SK-N-SH (cell line): ENCODE measurements around the gene NEK2.

ENCODE experiments used
- MXI1 ChIP-seq: IDR thresholded peaks from 2 replicates; pipeline ENCODE4 v1.6.1; 2012; ENCODE audit warnings: mild to moderate bottlenecking, low read depth, low read length, improper control_type of control experiment
- POLR2AphosphoS5 ChIP-seq: IDR thresholded peaks from 2 replicates; pipeline ENCODE4 v1.6.1; 2012; ENCODE audit warnings: low read depth, low read length
- USF2 ChIP-seq: fragments of 150-350 bp; IDR thresholded peaks from 2 replicates; pipeline ENCODE4 v1.6.1; 2017; ENCODE audit warnings: antibody characterized with exemption, low read length, low read depth, borderline replicate concordance
- TF ChIP-seq, protein P1 (sequence below): fragments of 200-600 bp; sonication (generic); IDR thresholded peaks from 2 replicates; pipeline ENCODE4 v1.6.1; 2017; ENCODE audit warnings: antibody characterized with exemption, mild to moderate bottlenecking, moderate library complexity
- TF ChIP-seq, protein P2 (sequence below): IDR thresholded peaks from 2 replicates; pipeline ENCODE4 v1.4.0; 2012; ENCODE audit warnings: low read depth

- TF ChIP-seq, protein P1, sequence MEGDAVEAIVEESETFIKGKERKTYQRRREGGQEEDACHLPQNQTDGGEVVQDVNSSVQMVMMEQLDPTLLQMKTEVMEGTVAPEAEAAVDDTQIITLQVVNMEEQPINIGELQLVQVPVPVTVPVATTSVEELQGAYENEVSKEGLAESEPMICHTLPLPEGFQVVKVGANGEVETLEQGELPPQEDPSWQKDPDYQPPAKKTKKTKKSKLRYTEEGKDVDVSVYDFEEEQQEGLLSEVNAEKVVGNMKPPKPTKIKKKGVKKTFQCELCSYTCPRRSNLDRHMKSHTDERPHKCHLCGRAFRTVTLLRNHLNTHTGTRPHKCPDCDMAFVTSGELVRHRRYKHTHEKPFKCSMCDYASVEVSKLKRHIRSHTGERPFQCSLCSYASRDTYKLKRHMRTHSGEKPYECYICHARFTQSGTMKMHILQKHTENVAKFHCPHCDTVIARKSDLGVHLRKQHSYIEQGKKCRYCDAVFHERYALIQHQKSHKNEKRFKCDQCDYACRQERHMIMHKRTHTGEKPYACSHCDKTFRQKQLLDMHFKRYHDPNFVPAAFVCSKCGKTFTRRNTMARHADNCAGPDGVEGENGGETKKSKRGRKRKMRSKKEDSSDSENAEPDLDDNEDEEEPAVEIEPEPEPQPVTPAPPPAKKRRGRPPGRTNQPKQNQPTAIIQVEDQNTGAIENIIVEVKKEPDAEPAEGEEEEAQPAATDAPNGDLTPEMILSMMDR: no peak
- no peak for TF ChIP-seq USF2
- no peak for TF ChIP-seq POLR2AphosphoS5
- TF ChIP-seq, protein P2, sequence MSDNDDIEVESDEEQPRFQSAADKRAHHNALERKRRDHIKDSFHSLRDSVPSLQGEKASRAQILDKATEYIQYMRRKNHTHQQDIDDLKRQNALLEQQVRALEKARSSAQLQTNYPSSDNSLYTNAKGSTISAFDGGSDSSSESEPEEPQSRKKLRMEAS: no peak
- no peak for TF ChIP-seq MXI1
Measured at GRCh38 chr1:211642870-211643269, 32.6 kb downstream of the NEK2 start.
